Epithelial cell of proximal tubule (primary cell): ENCODE data around the gene IL13RA1. TPM values are rescaled to one million over a fixed set of nuclear protein-coding genes. Genes with fewer than 3 reads are reported as not detected.

ENCODE experiments used
- DNase-seq: peaks from one replicate; pipeline ENCODE4 v3.0.0-alpha.2; 2011; ENCODE audit warnings: low read depth
- H3K4me3 ChIP-seq: 2 replicates; pipeline ENCODE4 v1.5.1; 2011; ENCODE audit warnings: low read depth, mild to moderate bottlenecking, low read length
- total RNA-seq: library from RNA; depleted of rRNA; stranded (reverse); fragments of >200 nt; gene quantifications from 2 replicates; pipeline ENCODE4 v1.2.3, GENCODE V29; 2015
- TF ChIP-seq, protein P1 (sequence below): conservative IDR thresholded peaks from 2 replicates; pipeline ENCODE4 v1.5.1; 2012; ENCODE audit warnings: low read depth, mild to moderate bottlenecking, low read length

IL13RA1 gene
- total RNA-seq: 21.2 and 34.0 TPM in 2 replicates

DNA sequence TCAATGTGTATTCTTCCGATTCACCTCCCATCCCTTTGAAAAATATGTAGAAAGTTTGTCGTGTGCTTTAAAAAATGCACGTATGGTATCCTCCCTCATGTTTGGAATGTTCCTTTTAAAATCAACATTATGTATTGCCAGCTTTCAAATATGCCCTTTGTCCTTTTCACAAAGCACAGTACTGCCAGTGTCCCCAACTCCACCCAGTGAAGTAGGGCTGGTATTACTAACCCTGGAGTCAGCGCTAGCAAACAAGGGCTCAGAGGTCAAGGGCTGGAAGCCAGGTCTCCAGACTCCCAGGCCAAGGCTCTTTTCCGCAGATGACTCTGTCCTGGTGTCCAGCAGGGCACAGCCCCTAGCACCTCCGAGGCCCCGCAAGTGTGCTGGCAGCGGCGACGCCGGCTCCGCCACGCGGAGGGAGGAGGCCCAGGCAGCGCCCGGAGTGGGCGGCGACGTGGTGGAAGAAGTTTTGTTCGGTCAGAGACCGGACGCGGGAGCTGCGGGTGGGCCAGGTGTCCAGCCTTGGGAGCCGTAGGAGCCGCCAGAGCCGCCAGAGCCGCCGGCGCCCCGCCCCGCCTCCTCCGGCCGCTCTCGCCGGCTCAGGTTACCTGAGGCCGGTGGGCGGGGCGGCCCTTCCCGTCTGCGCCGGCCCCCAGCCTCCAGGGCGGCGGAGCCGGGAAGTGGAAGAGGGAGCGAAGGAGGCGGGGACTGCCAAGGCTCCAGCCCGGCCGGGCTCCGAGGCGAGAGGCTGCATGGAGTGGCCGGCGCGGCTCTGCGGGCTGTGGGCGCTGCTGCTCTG is at the start of gene IL13RA1:
IL13RA1 (plus strand) TSS at position 720 of the 799 bp plus-strand sequence; CDS start at position 753, 33 bp downstream.
- peak within 1 kb of the TSS; percentile 68 for H3K4me3 ChIP-seq
- no peak for DNase-seq
- TF ChIP-seq, protein P1, sequence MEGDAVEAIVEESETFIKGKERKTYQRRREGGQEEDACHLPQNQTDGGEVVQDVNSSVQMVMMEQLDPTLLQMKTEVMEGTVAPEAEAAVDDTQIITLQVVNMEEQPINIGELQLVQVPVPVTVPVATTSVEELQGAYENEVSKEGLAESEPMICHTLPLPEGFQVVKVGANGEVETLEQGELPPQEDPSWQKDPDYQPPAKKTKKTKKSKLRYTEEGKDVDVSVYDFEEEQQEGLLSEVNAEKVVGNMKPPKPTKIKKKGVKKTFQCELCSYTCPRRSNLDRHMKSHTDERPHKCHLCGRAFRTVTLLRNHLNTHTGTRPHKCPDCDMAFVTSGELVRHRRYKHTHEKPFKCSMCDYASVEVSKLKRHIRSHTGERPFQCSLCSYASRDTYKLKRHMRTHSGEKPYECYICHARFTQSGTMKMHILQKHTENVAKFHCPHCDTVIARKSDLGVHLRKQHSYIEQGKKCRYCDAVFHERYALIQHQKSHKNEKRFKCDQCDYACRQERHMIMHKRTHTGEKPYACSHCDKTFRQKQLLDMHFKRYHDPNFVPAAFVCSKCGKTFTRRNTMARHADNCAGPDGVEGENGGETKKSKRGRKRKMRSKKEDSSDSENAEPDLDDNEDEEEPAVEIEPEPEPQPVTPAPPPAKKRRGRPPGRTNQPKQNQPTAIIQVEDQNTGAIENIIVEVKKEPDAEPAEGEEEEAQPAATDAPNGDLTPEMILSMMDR: no peak

DNA sequence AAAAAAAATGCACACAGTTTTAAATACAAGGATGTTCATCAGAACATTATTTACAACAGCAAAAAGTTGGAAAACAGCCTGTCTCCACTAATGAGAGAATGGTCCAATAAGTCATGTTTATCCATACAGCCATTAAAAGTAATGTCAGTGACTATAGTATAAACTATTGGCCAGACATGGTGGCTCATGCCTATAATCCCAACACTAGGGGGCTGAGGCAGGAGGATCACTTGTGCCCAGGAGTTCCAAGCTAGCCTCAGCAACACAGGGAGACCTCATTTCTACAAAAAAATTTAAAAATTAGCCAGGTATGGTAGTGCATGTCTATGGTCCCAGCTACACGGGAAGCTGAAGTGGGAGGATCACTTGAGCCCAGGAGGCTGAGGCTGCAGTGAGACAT is 48.1 kb upstream of the IL13RA1 start:
- TF ChIP-seq, protein P1: peak; percentile 14

DNA sequence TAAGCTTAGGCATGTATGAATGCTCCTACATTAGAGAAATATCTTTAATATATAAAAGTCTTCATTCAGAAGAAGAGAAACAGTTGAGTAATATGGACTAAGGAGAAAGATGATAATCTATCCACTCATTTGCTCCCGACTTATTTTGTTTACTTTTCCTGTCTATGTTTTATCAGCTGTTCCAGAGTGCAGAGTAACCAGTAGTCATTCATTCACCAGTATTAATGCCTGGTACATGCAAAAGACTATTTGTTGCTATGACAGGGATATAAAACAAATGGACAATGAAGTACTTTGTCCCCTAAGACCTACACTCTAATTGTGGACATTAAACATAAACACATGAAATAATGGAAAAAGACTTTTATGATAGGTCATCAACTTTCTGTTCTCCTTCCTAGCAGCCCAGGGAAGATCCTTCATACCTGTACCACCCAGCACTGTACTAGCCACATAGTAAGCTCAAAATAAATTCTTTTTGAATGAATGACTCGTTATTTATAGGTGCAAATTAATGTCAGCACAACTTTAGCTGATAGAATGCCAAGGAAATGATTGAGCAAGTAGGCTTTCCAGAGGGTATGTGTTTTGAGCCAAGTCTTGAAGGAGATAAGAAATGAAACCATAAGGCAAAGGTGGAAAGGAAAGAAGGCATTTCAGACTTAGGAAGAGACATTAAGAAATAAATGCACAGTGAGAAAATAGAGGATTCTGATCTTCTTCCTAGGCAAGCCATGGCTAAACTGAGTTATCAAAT is 45.0 kb upstream of the IL13RA1 start:
- DNase-seq: no peak
- no peak overlapping the region for H3K4me3 ChIP-seq
- TF ChIP-seq, protein P1: no peak

More for the DNA sequence above, 48.1 kb upstream of the IL13RA1 start:
- no peak for DNase-seq
- H3K4me3 ChIP-seq: no peak overlapping the region

- TF ChIP-seq, protein P1: no peak
- DNase-seq: no peak
- no peak overlapping the region for H3K4me3 ChIP-seq
Measured at GRCh38 chrX:118685393-118685792, 42.0 kb upstream of the IL13RA1 start.

DNA sequence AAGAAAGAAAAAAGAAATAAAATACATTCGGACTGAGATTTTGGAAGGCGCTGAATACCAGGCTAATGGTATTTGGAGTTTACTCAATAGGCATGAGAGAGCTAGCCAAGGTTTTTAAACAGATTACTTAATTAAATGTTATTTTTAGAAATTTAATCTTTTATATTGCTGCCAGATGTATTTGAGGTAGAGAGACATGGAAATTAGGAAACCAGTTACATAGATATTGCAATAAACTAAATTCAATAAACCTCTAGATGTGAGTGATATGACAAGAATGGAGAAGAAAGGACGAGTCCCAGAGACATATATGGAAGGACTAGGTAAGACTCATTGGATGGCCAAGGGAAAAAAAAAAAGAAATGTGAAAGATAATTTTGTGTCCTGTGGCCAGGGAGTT is 38.5 kb upstream of the IL13RA1 start:
- no peak for DNase-seq
- H3K4me3 ChIP-seq: no peak overlapping the region
- TF ChIP-seq, protein P1: no peak

DNA sequence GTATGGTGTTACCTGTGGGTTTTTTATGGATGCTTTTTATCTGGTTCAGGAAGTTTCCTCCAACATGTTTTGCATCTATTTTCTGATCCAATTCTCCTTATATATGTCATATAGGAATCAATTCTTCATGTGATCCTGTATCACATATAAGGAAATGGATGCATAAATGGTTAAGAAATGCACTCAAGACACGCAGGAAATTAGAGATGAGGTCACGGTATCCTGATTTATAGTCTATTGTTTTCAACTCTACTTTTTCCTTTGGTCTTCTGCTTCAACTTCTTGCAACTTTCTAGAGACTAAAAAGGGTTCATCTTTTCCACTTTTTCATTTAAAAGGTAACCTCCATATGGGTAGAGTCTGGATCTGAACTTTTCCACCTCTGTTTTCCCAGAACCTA is 33.6 kb upstream of the IL13RA1 start:
- no peak for DNase-seq
- H3K4me3 ChIP-seq: no peak overlapping the region
- TF ChIP-seq, protein P1: no peak

DNA sequence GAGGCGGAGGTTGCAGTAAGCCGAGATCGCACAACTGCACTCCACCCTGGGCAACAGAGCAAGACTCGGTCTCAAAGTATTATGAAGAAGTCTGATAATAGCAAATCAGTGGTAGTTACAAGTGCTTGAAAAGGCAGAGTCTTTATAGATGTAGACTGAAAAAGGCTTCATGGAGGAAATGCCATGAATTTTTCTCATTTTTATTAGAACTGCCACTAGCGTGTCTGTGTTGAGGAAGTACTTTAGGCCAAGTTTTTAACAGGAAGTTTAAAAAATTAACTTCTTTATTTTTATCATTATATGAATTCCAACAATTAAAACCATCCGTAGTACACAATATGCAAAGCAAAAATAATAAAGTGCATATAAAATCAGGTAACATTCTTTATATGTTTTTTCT is 32.8 kb upstream of the IL13RA1 start:
- TF ChIP-seq, protein P1: no peak
- no peak overlapping the region for H3K4me3 ChIP-seq
- DNase-seq: no peak
